Inflammatory macrophage (primary cell): ENCODE measurements around the gene MYO7B.

Source experiments
- DNase-seq, 2 donors: peaks; one replicate each; pipeline ENCODE4 v3.0.0-alpha.2; 2020 to 2022

MYO7B gene

DNA sequence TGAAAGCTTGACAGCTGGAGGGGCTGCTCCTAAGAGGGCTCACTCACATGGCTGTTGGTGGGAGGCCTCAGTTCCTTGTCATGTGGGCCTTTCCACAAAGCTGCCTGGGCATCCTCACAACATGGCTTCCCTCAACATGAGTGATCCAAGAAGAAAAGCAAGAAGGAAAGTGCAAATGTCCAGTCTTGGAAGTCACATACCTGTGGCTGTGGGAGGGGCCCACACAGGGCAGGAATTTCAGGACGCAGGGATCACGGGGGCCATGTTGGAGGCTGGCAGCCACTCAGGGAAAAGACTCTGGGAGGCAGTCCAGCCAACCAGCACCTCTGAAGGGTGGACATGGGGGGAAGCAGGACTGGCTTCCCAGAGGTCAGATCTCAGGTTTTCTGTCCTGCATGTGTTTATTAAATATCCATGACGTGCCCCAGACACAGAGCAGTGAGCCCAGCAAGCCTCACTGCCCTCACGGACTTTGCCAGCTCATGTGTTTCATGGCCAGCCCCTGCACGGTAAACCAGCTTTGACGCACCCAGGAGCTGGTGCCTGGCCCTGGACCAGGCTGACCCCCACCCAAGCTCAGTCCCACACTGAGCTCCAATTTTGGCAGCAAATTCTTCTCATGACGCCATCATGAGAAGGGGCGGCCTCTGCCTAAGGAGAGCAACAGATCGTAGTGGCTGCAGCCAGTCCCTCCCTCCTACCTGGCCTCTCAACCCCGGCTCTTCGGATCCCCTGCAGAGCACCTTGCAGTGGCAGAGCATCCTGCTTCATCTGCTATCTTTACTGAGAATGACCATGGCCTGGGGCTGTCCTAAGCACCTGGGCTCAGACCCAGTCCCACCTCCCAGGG lies 75.8 kb downstream of the MYO7B start:
- no peak for DNase-seq

DNA sequence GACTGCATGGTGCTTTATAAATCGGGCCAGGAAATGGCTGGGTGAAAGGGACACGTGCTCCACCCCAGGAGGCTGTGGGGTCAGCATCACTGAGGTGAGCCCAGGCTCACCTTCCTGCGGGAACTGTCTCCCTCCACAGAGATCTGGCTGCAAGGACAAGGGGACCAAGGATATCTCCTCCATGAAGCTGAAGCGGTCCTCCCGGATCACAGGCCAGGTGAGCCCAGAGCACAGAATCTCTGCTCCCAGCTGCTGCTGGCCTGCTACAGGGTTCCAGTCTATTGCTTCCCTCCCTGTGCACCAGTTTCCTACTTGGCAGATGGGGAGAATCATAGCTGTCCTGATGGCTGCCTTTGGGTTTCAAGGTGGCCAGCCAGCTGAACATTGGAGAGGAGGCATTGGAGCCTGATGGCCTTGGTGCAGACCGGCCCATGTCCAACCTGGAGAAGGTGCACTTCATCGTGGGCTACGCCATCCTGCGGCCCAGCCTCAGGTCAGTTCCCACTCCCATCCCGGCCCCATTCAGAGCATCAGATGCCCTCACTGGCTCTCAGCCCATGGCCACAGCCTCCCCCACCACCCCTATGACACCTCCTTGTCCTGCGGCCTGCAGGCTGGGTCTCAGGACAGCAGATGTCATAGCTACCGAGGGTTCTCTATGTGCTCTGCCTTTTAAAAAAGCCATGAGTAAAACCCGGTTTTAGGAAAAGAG lies 76.8 kb downstream of the MYO7B start:
- no peak for DNase-seq

DNA sequence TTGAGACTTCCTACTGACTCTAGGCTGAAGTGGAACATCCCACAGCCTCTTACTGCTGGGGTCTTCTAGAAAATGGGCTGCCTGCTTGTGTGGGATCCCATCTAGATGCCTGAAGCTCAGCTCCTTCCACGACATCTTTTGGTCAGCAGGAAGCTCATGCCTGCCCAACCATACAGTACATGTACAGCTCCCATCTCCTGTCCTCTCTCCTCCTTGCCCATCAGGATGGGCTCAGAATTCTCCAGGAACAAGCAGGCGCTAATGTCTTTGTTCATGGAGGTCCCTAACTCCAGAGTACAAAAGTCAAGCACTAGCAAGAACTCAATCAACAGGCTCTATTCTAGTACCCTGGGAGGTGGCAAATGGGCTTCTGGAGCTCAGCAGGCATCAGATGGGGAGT lies 78.8 kb downstream of the MYO7B start:
- no peak for DNase-seq

DNA sequence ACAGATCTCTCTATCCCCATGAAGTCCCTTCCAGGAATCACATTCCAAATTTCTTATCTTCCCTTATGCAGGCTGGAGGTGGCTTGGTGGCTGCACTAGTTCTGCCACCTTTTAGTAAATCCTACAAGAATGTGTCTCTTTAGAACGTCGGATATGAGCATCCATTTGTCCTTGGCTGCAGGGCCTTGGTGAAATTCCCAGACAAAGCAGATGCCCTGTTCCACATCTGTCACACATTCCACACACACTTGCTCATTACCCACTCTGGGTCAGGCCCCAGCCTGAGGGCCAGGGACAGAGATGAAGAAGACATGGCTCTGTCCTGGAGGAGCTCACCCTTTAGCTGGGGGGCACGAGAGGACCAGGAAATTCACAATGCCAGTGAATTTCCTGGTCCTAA lies 79.2 kb downstream of the MYO7B start:
- no peak for DNase-seq

DNA sequence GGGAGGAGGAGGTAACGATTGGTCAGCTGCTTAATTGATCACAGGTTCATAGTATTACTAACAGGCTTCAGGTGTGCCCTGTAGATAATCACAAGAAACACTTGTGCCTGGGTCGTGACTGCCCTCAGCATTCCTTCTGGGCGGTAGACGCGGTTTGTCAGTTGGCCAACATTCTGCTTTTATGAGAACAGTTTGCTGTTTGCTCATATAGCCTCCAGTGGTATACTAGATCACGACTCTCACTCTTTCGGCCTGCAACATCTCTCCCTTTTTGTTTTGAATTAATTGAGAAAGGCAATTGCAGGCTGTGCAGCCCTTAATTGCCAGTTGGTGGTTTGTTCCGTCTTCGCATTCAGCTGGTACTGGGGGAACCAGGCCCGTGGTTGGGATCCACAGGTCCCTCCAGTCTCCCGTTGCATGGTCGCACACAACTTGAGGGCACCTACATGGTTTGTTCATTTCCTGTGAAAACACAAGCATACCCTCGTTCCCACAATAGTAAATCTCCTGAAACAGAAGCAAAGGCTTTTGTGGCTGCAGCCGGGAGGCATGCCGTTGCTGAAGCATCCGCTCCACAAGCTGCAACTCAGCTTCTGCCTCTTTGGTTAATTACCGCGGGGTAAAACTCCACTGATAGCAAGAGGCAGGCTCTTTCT lies 80.2 kb downstream of the MYO7B start:
- DNase-seq = no peak

DNA sequence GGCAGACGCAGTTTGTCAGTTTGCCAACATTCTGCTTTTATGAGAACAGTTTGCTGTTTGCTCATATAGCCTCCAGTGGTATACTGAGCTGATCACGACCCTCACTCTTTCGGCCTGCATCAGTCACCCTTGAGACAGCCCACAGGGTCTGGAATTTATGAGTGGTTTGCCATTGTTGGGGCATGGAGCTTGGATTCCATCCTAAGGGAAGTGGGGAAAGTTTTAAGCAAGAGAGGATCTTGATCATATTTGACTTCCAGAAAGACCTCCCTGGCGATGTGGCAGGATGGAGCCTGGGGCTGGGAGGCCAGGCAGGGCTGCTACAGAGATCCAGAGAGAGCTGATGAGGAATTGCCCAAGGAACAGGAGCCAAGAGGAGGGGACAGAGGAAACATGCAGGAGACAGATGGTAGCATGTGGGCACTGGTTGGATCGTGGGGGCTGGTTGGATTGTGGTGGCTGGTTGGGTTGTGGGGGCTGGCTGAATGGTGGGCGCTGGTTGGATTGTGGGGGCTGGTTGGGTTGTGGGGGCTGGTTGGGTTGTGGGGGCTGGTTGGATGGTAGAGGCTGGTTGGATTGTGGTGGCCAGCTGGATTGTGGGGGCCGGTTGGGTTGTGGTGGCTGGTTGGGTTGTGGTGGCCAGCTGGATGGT lies 83.2 kb downstream of the MYO7B start:
- no peak for DNase-seq

DNA sequence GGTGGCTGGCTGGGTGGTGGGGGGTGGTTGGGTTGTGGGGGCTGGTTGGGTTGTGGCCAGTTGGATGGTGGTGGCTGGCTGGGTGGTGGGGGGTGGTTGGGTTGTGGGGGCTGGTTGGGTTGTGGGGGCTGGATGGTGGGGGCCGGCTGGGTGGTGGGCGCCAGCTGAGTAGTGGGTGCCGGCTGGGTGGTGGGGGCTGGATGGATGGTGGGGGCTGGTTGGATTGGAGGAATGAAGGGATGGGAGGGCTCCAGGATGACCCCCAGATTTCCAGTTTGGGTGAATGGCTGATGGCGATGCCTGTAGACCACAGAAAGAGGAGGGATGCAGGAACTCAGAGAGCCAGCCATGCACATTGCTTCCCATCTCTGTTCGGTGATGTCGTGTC lies 83.7 kb downstream of the MYO7B start:
- DNase-seq = no peak

DNA sequence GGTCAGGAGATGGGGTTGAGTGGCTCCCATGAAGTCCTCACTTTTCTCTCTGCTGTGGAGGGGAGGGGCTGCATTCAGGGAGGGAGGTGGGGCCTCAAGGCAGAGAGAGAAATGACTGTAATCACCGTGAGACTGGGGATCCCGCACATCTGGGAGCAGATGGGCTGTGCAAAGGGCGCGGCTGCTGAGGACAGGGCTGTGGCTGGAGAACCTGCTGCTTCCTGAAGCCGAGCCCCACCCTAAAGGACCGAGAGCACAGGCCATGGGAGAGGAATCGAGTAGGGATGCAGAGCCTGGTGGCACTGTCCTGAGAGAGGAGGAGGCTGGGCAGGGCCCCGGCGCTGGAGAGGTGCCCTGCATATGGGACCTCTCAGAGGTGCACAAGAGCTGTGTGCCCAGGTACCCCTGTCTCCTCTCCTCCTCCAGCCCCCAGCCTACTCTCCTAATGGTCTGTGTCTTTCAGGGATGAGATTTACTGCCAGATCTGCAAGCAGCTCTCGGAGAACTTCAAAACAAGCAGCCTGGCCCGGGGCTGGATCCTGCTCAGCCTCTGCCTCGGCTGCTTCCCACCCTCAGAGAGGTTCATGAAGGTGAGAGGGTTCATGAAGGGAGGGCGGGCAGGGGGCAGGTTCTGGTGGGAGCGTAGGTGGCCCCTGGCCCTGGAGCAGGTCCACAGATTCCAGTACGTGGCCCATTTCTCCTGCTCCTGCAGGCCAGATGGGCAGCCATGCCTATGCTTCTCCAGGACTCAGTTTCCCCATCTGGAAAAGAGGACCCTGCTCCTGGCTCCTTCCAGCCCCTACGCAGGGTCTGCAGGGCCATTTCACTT lies 84.6 kb downstream of the MYO7B start:
- no peak for DNase-seq

DNA sequence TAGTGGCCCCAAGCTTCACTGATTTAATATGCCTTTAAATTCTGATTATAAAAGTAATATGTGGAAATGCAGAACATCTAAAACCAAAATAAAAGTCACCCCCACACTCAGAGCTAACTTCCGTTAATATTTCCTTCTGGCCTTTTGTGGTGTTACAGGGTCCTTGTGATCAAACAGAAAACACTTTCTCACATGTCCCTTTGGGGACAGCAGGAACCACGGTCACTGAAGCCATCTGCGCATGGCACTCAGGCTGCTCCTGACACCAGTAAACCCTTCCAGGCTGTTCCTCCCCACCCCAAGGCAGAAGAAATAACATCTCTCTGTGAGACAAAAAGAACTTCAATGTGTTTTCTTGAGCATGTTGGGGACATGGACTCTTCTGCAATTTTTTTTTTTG lies 85.4 kb downstream of the MYO7B start:
- peak; percentile 55 to 73 for DNase-seq

DNA sequence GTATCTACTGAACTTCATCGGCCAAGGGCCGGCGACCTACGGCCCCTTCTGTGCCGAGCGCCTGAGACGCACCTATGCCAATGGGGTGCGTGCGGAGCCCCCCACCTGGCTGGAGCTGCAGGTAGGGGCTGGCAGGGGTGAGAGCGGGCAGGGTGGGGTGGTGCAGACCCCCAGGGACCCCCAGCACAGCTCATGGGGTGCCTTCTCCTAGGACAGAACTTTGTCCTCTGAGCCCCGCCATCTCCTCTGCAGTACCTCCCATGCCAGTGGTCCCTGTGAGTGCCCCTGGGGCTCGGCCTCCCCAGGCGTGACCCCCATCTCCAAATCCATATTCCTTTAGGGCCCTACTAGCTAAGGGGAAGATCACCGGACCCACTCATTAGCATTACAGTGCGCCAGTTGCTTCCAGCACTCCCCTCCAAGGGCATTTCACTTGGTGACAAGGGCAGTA lies 86.5 kb downstream of the MYO7B start:
- no peak for DNase-seq

DNA sequence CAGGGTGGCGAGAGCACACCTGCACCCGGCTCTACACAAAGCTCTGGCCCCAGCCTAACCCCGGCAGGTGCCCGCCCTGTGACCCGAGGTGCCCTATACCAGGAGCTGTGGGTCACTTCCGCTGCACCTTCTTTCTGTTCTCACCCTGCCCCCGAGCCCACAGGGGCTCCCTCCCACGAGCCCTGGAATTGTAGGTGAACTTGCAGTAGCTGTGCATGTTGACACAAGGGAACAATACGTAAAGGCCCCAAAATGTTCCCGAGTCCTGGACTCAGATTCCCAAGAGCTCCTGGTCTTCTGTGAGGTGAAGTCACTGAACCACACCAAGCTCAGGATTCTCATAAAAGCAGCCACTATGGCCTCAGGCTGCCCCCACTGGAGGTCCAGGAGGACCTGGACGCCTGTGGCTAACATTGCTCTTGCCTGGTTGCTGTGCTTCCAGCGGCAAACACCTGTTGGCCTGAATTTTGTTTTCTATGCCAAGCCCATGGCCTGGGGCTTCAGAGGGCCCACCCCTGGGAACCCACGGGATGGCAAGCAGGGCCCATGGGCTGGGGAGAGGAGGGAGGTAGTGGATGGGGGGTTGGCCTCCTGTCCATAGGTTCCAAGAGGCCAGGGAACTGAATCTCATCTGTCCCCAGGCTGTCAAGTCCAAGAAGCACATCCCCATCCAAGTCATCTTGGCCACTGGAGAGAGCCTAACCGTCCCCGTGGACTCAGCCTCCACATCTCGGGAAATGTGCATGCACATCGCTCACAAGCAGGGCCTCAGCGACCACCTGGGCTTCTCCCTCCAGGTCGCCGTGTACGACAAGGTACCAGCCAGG lies 87.3 kb downstream of the MYO7B start:
- no peak for DNase-seq

DNA sequence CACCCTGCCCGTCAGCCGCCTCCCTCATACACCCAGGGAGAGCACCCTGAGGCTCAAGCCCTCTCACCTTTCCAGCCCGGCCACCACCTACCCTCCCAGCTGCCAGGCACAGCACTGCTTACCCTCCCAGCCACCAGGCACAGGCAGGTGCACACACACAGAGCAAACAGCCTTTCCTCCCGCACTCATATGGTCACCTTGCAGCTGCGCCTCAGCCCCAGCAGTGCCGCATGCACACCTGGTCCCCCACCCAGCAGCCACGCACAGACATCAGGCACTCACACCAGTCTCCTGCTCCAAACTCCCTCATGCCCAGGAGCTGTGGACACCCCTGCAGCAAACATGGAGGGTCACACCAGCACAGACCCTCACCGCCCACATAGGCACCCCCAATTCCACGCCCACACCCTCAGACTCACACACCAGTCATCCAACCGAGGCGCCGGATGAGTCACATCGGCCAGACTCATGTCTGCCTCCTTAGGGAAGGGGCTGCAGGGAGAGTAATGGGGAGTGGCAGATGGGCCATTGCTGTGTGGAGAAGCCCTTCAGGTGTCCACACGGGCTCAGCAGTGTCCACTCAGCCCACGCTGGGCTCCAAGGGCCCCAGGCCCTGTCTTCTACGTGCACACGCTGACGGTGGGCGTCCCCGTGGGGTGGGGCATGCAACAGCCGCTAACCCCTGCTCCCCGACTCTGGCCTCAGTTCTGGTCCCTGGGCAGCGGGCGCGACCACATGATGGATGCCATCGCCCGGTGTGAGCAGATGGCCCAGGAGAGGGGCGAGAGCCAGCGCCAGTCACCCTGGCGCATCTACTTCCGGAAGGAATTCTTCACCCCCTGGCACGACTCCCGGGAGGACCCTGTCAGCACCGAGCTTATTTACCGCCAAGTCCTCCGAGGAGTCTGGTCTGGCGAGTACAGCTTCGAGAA lies 88.2 kb downstream of the MYO7B start:
- DNase-seq = no peak

DNA sequence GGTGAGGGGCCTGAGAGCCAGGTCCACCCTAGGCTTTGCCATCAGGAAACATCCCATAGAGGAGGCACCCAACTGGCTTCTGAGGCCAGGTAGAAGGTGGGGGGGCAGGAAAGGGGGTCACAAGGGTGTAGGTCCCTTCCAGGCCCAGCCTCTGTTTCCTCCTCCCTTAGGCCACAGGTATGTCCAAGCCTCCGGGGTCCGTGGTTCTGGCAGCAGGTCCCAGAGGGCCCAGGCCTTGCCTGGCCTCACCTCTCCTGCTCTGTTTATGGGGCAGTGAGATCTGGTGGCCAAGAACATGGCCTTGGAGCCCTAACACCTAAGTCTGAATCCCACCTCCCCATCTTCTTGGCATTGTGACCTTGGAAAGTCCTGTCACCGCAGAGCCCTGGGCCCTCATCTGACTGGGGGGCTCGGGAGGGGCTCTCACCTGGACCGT lies 88.9 kb downstream of the MYO7B start:
- DNase-seq = no peak

DNA sequence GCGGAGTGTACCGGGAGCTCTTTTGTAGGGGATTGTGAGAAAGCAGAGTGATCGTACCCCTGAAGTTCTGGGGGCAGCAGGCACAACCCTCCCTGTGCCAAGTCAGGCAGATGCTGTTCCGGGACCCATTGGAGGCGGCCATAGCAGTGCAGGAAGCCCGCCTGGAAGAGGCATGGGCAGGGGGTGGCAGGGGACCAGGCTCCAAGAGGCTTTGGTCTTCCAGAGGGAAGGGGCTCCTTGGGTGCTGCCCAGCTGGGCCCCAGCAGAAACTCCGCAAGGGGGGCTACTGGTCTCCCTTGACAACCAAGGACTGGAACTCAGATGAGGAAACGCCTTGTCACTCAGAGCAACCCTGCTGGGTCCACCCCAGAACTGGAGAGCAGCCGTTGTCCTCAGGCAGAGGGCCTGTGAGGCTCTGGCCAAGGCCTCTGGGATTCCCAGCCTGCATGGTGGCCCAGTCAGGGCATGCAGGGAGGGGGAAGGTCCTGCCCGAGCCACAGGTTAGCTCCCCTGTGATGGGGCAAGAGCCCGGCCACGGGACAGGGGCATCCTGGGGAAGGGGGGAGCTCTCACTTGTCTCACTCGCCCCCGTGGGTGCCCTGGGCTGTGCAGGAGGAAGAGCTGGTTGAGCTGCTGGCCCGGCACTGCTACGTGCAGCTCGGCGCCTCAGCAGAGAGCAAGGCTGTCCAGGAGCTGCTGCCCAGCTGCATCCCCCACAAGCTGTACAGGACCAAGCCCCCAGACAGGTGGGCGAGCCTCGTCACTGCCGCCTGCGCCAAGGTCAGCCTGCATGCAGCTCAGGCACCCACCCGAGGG lies 89.5 kb downstream of the MYO7B start:
- no peak for DNase-seq

DNA sequence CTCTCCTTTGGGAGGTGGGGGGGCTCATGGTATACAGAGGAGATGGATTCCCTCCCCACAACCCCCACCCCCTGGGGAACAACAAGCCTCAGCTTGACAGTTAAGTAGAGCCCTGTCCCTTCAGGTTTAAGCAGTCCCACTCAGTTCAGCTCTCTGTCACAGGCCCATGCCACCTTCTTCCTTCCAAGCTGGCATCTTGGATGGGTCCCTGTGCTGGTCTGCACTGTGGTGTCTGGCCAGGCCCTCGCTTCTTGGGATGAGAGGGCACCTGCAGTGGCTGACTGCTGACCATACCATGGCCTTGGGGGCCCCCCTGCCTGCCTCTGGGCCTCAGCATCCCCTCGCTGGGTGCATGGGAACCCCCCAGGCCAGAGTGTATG lies 90.1 kb downstream of the MYO7B start:
- no peak for DNase-seq

DNA sequence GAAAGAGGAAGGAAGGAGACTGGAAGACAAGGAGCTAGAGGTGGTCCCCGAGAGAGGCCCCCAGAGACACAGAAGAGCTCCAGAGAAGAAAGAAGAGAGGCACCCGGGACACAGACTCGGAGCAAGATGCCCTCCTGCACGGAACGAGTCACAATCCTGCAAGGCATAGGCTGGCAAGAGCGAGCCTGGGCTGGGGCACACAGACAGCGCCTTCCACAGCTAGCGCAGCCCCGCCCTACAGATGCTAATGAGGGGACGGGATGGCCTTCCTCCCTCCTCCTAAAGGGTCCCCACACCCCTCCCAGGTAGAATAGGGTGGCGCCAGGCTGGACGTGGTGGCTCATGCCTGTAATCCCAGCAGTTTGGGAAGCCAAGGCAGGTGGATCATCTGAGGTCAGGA lies 90.7 kb downstream of the MYO7B start:
- DNase-seq = no peak

DNA sequence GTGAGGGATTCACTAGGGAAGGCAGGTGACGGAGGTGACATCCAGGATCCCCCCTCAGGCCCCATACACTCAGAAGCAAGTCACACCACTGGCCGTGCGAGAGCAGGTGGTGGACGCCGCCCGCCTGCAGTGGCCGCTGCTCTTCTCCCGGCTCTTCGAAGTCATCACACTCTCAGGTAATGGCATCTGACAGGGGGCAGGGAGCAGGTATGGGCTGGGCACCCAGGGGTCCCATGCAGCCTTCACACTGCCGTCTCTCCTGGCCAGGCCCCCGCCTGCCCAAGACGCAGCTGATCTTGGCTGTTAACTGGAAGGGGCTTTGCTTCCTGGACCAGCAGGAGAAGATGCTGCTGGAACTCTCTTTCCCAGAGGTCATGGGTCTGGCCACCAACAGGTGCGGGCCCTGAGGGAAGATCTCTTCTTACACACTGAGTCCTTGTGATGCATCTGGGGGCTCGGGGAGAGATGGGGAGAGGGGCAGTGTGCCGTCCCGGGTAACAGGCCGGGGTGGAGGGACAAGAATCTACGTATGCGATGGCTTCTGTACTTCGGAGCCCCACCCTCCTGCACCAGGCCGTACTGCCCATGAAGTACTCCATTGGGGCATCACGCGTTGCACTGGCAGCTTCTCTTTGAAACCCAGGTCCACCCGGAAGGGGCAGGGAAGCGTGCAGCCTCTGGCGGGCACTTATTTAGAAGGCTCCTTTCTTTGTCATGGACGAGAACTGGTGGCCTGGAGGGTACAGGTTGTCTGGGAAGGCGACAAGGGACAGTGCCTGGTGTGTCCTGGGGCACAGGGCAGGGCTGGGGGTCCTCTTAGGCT lies 91.6 kb downstream of the MYO7B start:
- no peak for DNase-seq
